Measurements from ENCODE around the gene NUDT1.

DNA sequence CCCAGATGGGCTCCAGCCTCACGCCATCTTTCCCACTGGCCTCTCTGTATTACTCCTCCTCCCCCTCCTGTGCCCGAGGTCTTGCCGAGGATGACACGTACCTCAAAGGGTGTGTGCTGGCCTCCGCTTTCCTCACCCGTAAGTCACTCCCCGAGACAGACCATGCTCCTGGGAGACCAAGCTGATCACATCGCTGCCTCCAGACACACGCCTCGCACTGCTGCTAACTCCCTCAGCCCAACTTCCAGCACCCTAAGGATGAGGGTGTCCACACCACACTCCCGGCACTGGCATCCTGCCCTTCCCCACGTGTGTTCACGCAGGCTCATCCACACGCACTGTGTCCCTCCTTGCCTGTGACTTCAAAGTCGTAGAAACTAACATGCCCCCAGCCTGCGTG, 33.3 kb upstream of the NUDT1 start:
- TF ChIP-seq POLR2A (IDR thresholded peaks at IDR 0.05; ENCODE audit: low read depth, low read length) (no peak), POLR2AphosphoS5 (IDR thresholded peaks at IDR 0.05; ENCODE audit: low read depth, low read length) (no peak), TAF1 (IDR thresholded peaks at IDR 0.05; ENCODE audit: low read depth, low read length) (no peak)

Data from GM12891 (cell line).